OCI-LY1 (cell line): ENCODE results near the gene PID1.

Experiments used
- EZH2 ChIP-seq: fragments of 200-600 bp; sonication (generic), shearing (Covaris generic); IDR thresholded peaks from 2 replicates; pipeline ENCODE4 v1.8.0; 2017; ENCODE audit warnings: borderline replicate concordance, mixed run types, mild to moderate bottlenecking, antibody characterized with exemption, low read length, moderate library complexity, mixed read lengths
- TF ChIP-seq, protein P1 (sequence below): fragments of 200-600 bp; sonication (generic), shearing (Covaris generic); IDR thresholded peaks from 2 replicates; pipeline ENCODE4 v1.5.1; 2017; ENCODE audit warnings: mild to moderate bottlenecking, antibody characterized with exemption, low read length, moderate library complexity, mixed read lengths

DNA sequence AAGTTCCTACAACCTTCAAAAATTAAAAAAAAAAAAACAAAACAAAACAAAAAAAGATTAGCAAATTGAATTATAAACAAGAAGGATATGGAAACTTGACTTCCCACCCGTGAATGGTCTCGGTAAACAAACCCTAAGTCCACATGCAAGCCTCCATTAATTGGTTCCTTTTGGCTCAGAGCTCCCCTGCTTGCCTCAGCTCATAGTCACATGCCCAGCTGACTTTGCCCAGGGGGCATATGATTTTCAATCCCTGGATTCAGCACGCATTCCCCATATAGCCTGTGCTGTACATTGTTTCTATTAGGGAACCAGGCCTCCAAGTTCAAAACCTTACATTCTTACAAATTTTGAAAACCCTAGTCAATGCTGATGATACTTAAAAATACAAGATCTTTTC lies 95.0 kb downstream of the PID1 start:
- TF ChIP-seq, protein P1, sequence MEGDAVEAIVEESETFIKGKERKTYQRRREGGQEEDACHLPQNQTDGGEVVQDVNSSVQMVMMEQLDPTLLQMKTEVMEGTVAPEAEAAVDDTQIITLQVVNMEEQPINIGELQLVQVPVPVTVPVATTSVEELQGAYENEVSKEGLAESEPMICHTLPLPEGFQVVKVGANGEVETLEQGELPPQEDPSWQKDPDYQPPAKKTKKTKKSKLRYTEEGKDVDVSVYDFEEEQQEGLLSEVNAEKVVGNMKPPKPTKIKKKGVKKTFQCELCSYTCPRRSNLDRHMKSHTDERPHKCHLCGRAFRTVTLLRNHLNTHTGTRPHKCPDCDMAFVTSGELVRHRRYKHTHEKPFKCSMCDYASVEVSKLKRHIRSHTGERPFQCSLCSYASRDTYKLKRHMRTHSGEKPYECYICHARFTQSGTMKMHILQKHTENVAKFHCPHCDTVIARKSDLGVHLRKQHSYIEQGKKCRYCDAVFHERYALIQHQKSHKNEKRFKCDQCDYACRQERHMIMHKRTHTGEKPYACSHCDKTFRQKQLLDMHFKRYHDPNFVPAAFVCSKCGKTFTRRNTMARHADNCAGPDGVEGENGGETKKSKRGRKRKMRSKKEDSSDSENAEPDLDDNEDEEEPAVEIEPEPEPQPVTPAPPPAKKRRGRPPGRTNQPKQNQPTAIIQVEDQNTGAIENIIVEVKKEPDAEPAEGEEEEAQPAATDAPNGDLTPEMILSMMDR = no peak
- TF ChIP-seq EZH2 = no peak
